ENCODE results near the gene SPDYE1. TPM values are rescaled to one million over a fixed set of nuclear protein-coding genes. Genes with fewer than 3 reads are reported as not detected.
A peak's percentile ranks its signal among the peaks of the same experiment; 100 is the strongest.

SPDYE1 gene
- total and polyA plus RNA-seq, 2 of the 13 experiments (the other 11 are each of a cell fraction or from before 2014, with no cell fraction given): not detected

DNA sequence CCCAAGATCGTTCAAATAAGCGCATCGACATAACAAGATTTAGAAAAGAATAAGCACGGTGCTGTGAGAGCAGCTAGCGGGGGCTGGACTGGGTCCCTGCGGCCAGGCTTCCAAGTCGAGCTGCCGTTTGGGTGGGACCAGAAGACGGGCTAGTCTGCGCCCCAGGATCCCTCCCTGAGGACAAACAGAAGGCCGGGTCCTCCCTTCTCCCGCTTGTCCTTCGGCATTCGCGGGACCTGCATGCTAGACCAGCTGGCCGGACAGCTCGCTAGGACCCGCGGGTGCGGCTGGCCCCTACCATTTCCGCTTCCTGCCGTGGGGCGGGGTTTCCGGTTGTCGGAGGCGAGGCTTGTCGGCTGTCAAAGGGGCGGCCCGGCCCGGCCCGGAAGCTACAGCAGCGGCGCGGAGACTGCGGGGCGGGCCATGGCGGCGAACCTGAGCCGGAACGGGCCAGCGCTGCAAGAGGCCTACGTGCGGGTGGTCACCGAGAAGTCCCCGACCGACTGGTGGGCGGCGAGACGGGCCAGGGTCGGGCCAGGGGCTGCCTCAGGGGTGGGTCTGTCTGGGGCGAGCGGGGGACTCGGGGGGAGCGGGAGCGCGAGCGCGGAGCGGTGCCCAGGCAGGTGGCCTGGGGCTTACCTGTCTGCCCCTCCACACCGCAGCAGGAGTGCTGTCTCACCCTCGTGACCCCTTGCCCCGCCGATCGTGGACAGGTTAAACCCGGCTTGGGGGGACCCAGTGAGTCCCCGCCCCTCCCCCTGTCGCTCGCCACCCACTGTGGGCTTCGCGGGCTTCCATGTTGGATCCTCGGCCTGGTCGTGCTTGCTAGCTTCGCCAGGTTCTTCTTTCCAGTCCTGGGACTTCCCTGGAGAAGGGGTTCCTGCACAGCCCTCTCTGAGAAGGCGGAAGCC is 46.9 kb downstream of the SPDYE1 start, which contains the start of gene DBNL (continued):
- TF ChIP-seq SNAI1 (CRISPR knock-in tag; IDR thresholded peaks at IDR 0.05; ENCODE audit: borderline replicate concordance) (no peak), PHF20 (CRISPR knock-in tag; IDR thresholded peaks at IDR 0.05) (peak; percentile 93), ZSCAN12 (CRISPR knock-in tag; IDR thresholded peaks at IDR 0.05) (peak; percentile 60; the same call in 1 of the 2 replicates), SUZ12 (IDR thresholded peaks at IDR 0.05; ENCODE audit: low read depth, low read length) (no peak), ZNF44 (CRISPR knock-in tag; IDR thresholded peaks at IDR 0.05) (0 out of 2 replicates have a peak, but pooled peaks have one; percentile 76), ZNF781 (CRISPR knock-in tag; IDR thresholded peaks at IDR 0.05; ENCODE audit: borderline replicate concordance, not compliant biosample characterization) (no peak), ATAD3A (CRISPR knock-in tag; IDR thresholded peaks at IDR 0.05) (no peak), HNF4G (IDR thresholded peaks at IDR 0.05; ENCODE audit: borderline replicate concordance, low read depth, low read length) (no peak), HNF4G (CRISPR knock-in tag; IDR thresholded peaks at IDR 0.05; ENCODE audit: borderline replicate concordance, low read depth) (no peak), RAD21 (CRISPR knock-in tag; IDR thresholded peaks at IDR 0.05) (no peak), EED (CRISPR knock-in tag; IDR thresholded peaks at IDR 0.05) (peak; percentile 22), ZSCAN30 (CRISPR knock-in tag; IDR thresholded peaks at IDR 0.05) (no peak), ZNF766 (CRISPR knock-in tag; IDR thresholded peaks at IDR 0.05; ENCODE audit: borderline replicate concordance) (0 out of 2 replicates have a peak, but pooled peaks have one; percentile 24), ZMYM4 (CRISPR knock-in tag; IDR thresholded peaks at IDR 0.05) (peak; percentile 79), GTF2F1 (IDR thresholded peaks at IDR 0.05; ENCODE audit: low read length) (no peak), SMYD3 (CRISPR knock-in tag; IDR thresholded peaks at IDR 0.05) (no peak), REPIN1 (CRISPR knock-in tag; IDR thresholded peaks at IDR 0.05; ENCODE audit: borderline replicate concordance, low read depth) (peak; percentile 63), RARA (CRISPR knock-in tag; IDR thresholded peaks at IDR 0.05) (no peak), SNAPC2 (CRISPR knock-in tag; IDR thresholded peaks at IDR 0.05) (no peak), ZNF7 (CRISPR knock-in tag; IDR thresholded peaks at IDR 0.05) (no peak), ZNF782 (CRISPR knock-in tag; IDR thresholded peaks at IDR 0.05; ENCODE audit: borderline replicate concordance) (no peak), GFI1 (CRISPR knock-in tag; IDR thresholded peaks at IDR 0.05; ENCODE audit: borderline replicate concordance) (no peak), ARHGAP35 (CRISPR knock-in tag; IDR thresholded peaks at IDR 0.05; ENCODE audit: borderline replicate concordance) (no peak), PPARG (CRISPR knock-in tag; conservative IDR thresholded peaks at IDR 0.05) (0 out of 2 replicates have a peak, but pooled peaks have one; percentile 18)
- TF ChIP-seq, protein P1, sequence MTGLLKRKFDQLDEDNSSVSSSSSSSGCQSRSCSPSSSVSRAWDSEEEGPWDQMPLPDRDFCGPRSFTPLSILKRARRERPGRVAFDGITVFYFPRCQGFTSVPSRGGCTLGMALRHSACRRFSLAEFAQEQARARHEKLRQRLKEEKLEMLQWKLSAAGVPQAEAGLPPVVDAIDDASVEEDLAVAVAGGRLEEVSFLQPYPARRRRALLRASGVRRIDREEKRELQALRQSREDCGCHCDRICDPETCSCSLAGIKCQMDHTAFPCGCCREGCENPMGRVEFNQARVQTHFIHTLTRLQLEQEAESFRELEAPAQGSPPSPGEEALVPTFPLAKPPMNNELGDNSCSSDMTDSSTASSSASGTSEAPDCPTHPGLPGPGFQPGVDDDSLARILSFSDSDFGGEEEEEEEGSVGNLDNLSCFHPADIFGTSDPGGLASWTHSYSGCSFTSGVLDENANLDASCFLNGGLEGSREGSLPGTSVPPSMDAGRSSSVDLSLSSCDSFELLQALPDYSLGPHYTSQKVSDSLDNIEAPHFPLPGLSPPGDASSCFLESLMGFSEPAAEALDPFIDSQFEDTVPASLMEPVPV (CRISPR knock-in tag; IDR thresholded peaks at IDR 0.05): no peak
- TF ChIP-seq, protein P2, sequence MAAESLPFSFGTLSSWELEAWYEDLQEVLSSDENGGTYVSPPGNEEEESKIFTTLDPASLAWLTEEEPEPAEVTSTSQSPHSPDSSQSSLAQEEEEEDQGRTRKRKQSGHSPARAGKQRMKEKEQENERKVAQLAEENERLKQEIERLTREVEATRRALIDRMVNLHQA (CRISPR knock-in tag; IDR thresholded peaks at IDR 0.05): no peak
